ENCODE data around the gene CC2D2A. TPM values are rescaled to one million over a fixed set of nuclear protein-coding genes. Genes with fewer than 3 reads are reported as not detected.

CC2D2A gene
- total RNA-seq, 1 experiment from 2014 or later: 29.7 TPM

GRCh38 chr4:15649914-15650545 lies 180.3 kb downstream of the CC2D2A start:
- Histone ChIP-seq H3K27me3 (replicated peaks; ENCODE audit: insufficient read depth, low read depth, low read length, poor library complexity) (no peaks in the 10 kb centered on the region), H3K27ac (ENCODE audit: low read depth, low read length, poor library complexity, severe bottlenecking) (peak overlapping the region; percentile 41), H3K4me1 (ENCODE audit: insufficient read depth, low read length, poor library complexity, severe bottlenecking) (peaks cover 36% of the 10 kb centered on the region), H3K36me3 (ENCODE audit: insufficient read depth, low read length, poor library complexity, severe bottlenecking) (no peaks in the 10 kb centered on the region), H3K9me3 (ENCODE audit: low read depth, low read length, poor library complexity, severe bottlenecking) (no peaks in the 10 kb centered on the region), H3K4me3 (ENCODE audit: low read depth, low read length, poor library complexity, severe bottlenecking) (no peak overlapping the region)
- BruUV-seq (replicated peaks): no TSS peak
- intact Hi-C loops (cut with micrococcal nuclease; ENCODE audit: unreplicated experiment): loop anchor here (1.0 to 2.0 kb wide), 2 partner anchors 171 to 411 kb away; no protein-coding TSS in a partner anchor
- ChIA-PET POLR2A (ENCODE audit: low non-redundant PET) (interaction anchor here (0.6 kb wide), 1 partner anchor 10 kb away, joined by 9 read pairs; no protein-coding TSS in a partner anchor), CTCF (interaction anchor here (0.6 kb wide), 1 partner anchor 170 kb away, joined by 5 read pairs; no protein-coding TSS in a partner anchor)
- TF ChIP-seq EZH2 (IDR thresholded peaks at IDR 0.05; ENCODE audit: borderline replicate concordance, low read depth, low read length, poor library complexity, severe bottlenecking) (no peak), CTCF (conservative IDR thresholded peaks at IDR 0.05; ENCODE audit: low read depth, low read length) (peak; percentile 82)
- DNase-seq (ENCODE audit: low spot score): peak; percentile 87

Other genes starting within 250 kb of the CC2D2A start
- 0.21 TPM in 1 of 2 replicates, not detected in the other for gene C1QTNF7, start 41.8 kb upstream of the CC2D2A start, total RNA-seq (2021)
- 59.7 and 60.1 TPM in 2 replicates for gene FBXL5, start 185.5 kb downstream of the CC2D2A start, total RNA-seq (2021)
- 27.4 and 29.0 TPM in 2 replicates for gene FAM200B, start 211.9 kb downstream of the CC2D2A start, total RNA-seq (2021)
- 2.1 and 2.4 TPM in 2 replicates for gene BST1, start 233.2 kb downstream of the CC2D2A start, total RNA-seq (2021)